ENCODE data around the gene ACBD4. TPM values are rescaled to one million over a fixed set of nuclear protein-coding genes. Genes with fewer than 3 reads are reported as not detected.

The ACBD4 gene
- total RNA-seq, 1 donor from 2014 or later: 0.72 TPM

- no peak for DNase-seq (ENCODE audit: low spot score)
Measured at GRCh38 chr17:45104029-45104428, 31.5 kb upstream of the ACBD4 start.

DNA sequence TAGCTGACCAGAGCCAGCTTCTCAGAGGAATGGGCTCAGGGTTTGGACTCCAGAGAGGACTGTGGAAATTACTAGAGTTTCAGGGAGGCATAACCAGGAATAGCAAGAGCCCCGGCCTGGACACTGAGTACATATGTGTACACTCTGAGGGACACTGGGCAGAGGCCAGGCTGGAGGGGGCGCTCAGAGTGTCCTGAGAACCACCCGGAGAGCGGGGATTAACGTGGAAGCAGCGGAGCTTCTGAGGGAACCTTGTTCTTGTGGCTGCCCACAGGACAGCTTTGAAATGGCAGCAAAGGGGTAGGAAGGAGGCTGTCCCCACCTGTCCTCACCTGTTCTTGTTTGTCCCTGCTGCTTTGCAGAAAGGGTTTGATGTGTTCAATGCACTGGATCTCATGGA is 31.0 kb upstream of the ACBD4 start:
- DNase-seq (ENCODE audit: low spot score): no peak

DNA sequence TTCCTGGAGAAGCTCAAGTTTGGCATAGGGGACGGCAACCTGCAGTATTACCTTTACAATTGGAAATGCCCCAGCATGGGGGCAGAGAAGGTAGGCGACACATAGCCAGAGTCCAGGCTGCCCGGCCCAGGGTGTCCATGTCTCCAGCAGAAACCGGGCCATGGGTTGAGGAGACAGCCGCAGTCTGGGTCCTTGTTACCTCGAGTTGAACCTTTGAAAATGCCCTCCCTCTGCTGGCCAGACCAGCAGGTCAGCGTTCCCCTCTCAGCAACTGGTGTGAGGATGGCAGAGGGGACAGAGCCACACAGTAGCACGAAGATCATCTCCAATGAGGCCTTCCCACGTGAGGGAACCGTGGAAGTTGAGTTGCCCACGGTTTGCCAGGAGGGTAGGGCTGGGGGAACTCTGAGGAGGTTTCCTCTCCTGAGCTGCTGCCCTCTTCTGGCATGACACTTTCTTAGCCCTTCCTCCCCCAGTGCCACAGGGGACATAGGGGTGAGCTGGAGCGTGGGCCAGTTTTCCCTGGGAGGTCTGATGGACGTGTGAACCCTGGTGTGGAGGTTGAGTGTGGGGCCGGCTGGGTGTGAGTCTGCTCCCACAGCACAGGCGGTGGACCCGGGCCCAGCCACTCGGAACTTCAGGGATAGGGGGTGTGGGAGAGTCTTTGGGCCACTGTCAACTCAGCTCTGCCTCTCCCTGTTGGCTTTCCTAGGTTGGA is 30.4 kb upstream of the ACBD4 start:
- DNase-seq (ENCODE audit: low spot score): no peak

DNA sequence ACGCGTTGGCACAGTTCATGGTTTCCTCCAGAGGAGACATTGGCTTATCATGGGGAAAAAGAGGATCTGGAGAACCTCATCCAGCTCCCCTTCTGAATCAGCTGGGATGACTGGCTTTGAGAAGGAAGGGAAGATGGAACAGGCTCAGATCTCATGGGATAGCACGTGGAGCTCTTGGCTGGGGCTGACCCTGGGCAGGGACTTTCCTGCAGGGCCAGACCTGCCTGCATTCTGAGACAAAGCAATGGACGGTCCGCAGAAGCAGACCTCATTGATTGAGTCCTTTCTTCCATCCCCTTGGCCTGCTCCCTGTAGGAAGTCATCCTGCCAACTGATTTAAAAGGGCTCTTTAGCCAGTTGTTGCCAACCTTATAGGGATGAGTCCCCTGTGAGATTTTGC is 29.4 kb upstream of the ACBD4 start:
- no peak for DNase-seq (ENCODE audit: low spot score)

- no peak for DNase-seq (ENCODE audit: low spot score)
Measured at GRCh38 chr17:45106582-45106981, 28.9 kb upstream of the ACBD4 start.

DNA sequence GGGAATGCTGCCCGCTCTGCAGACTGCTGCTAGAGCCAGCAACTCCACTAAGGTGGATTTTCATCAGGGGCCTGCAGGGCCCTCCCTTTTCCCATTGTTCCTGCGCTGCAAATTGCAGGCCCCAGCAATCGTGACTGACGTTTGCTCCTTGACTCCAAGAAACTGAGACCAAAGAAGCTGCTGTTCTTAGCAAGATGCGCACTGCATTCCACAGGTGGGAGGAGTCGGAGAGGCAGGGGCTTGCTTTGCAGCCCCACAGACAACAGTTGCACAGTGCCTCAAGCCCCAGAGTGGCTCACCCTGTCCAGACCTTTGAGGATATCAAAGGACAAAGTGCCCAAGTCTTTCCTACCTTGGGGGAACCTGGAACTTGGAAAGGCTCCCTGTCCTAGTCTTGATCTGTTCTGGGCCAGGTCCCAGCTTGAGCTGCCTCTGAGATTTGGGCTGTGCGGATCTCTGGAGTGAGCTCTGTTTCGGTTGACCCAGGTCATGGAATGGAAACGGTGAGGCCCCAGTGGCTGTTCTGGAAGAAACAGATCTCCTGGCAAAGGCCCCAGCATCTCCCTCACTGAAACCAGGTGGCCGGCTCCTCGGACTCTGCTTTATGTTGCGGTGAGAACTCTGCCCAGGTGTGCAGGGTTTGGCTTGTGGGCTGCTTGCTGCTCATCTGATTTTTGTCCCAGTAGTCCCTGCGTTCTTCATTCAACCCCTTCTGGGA is 28.0 kb upstream of the ACBD4 start:
- DNase-seq (ENCODE audit: low spot score): no peak

- no peak for DNase-seq (ENCODE audit: low spot score)
Measured at GRCh38 chr17:45108051-45108450, 27.4 kb upstream of the ACBD4 start.

GRCh38 chr17:45108595-45109521 is 26.6 kb upstream of the ACBD4 start:
- DNase-seq (ENCODE audit: low spot score): no peak

DNA sequence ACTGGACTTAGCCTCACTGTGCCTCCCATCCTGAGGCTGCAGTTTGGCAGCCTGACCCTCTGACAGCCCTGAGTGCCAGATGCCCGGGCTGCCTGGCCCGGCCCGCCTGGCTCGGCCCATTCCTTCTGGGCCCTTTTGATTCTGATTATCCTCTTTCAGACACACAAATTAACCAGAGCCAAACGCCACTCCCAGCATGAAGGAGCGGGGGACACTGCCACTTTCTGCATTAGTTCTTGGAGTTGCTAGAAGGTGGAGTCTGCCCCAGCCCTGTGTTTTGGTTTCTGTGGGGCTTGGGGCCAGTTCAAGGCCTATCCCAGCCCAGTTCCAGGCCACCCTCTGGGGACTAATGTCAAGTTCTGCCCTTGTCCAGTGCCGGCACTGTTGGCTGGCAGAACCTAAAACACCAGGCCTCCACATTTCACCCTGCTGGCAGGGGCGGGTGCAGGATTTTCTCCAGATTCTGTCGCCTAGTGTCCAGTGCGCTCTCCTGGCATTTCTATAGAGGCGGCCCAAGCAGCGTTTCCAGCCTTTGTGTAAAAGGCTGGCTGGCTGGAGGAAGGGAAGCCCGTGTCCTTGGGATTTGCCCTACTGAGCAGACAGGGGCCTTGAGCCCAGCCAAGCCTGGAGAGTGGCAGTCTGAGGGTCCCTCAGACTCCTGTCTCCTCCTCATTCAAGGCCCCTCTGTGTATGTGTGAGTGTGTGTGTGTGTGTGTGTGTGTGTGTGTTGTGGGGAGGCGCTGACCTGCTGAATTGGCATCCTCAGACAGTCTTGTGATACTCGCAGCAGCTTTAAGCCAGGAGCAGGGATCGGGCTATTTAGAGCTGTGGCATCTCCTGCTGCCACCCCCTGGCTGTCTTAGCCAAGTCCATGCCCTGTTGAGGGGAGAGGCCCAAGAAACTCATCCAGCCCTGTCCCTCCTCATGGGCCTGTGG is 24.5 kb upstream of the ACBD4 start:
- no peak for DNase-seq (ENCODE audit: low spot score)

DNA sequence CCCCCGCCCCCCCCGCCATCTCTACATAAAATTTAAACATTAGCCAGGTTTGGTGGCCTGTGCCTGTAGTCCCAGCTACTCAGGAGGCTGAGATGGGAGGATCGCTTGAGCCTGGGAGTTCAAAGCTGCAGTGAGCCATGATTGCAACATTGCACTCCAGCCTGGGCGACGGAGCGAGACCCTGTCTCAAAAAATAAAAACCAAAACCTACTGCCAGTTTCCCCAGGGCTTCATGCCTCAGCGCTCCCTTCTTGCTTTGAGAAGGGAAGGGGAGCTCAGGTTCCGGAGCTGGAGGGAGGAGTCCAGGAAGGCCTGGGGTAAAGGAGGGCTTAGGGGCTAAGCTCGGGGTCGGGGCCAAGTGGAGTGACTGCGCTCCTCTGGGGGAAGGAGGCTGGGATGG is 23.6 kb upstream of the ACBD4 start:
- no peak for DNase-seq (ENCODE audit: low spot score)

DNA sequence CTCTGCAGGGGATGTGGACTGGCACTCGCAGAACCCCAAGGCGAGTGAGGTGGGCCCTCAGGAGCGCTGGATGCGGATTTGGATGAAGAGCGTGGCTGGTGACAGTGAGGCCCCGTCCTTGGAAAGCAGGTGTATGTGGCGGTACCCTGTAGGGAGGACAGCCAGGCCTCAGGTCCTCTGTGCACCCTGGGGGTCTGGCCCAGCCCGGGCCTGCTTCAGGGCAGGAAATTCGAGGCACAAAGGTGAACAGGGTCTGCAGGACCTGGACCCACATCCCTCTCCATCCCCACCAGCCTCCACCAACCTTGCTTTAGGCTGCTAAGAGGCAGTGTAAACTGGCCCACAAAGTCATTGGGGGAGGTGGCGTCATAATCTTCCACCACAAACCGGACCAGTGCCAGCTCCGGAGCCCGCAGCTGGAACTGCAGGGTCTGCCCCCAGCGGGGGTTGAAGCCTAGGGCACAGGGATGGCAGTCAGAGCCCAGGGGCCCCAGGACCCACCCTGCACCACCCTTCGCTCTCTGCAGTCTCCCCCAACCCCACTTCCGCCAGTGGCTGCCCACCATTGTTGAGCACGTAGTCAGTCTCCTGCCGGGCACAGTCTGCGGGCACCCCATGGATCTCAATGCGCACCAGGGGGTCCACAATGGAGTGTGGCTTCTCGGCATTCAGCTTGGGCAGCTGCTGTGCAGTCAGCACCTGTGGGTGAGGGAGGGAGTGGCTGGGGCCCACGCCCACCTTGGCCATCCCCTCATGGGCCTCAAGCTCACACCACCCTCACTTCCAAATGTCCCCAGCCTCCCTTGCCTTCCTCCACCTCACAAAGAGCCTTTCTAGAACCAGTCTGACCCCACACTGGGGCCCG is 22.7 kb upstream of the ACBD4 start:
- DNase-seq (ENCODE audit: low spot score): no peak

DNA sequence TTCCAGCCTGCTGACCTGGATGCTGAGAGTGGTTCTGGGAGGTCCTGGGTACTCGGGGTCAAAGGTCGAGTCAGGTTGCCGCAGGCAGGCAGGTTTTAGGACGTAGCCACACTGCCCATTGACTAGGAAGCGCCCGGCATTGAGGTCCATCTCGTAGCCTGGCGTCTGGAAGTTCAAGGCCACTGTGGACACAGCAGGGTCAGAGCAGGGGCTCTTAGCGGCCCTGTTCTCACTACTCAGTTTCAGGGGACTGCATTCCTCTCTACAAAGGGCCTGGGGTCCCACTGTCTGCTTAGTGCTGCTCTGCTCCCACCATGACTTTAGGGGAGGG is 22.1 kb upstream of the ACBD4 start:
- no peak for DNase-seq (ENCODE audit: low spot score)

- no peak for DNase-seq (ENCODE audit: low spot score)
Measured at GRCh38 chr17:45114117-45114932, 21.2 kb upstream of the ACBD4 start.

- DNase-seq (ENCODE audit: low spot score): no peak
Measured at GRCh38 chr17:45115015-45115625, 20.4 kb upstream of the ACBD4 start.

GRCh38 chr17:45115871-45116270 is 19.6 kb upstream of the ACBD4 start:
- peak; percentile 50 for DNase-seq (ENCODE audit: low spot score)

DNA sequence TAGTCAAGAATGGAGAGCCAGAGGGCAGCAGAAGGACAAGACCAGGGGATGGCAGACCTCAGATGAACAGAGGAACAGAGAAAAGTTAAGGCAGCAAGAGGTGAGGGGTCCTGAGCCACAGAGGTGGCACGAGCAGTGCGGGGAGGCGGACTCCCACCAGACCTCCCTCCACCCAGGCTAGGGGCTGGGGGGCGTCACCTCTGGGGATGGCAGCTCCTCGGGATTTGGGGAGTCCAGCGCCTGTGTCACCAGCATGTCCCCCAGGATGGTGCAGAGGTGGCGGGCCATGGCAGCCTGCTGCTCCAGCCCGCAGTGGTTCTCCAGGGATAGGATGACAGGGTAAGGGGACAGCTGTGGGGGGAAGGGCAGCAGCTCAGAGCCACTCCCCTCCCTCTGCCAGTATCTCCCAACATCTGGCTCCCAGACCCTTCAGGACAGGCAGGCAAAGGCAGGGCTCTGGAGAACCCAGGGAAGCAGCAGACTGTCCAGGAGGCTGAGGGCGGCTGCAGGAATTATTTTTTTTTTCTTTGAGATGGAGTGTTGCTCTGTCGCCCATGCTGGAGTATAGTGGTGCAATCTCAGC is 19.0 kb upstream of the ACBD4 start:
- no peak for DNase-seq (ENCODE audit: low spot score)

GRCh38 chr17:45117334-45117733 is 18.2 kb upstream of the ACBD4 start:
- DNase-seq (ENCODE audit: low spot score): no peak

GRCh38 chr17:45117848-45118646 is 17.4 kb upstream of the ACBD4 start:
- no peak for DNase-seq (ENCODE audit: low spot score)
